Right renal pelvis (tissue), 4 donors: ENCODE results near the gene PACSIN3. TPM values are rescaled to one million over a fixed set of nuclear protein-coding genes. Genes with fewer than 3 reads are reported as not detected.
"Not testable (repeated sequence)": the region's sequence is repeated elsewhere in the genome, so short reads cannot be mapped to it uniquely, and the experiment has no call there.

ENCODE experiments used
- DNase-seq, 4 donors: peaks; one replicate each; pipeline ENCODE4 v3.0.0-alpha.2; 2013; ENCODE audit warnings: low read depth in 4 of 4, low spot score in 3 of 4, missing footprints in 1 of 4
- polyA plus RNA-seq, 4 donors: library from polyadenylated mRNA; unstranded; fragments of 120-200 nt; gene quantifications; one replicate each; pipeline ENCODE4 v1.2.1, GENCODE V29; 2013; ENCODE audit not compliant: insufficient read length in 4 of 4

Gene PACSIN3
- polyA plus RNA-seq, result 10 to 100 TPM; 28.1 to 42.0 (median 31.3) TPM

GRCh38 chr11:47186076-47186699 is at the start of gene PACSIN3:
Gene PACSIN3, minus strand, starts transcription at chr11:47186434. Its CDS starts 3,707 bp downstream, at chr11:47182727.
- DNase-seq, result no peak

GRCh38 chr11:47235163-47235562 is 48.9 kb upstream of the PACSIN3 start:
- DNase-seq, result no peak

GRCh38 chr11:47234669-47235100 is 48.5 kb upstream of the PACSIN3 start:
- no peak for DNase-seq

GRCh38 chr11:47233989-47234668 is 47.9 kb upstream of the PACSIN3 start:
- no peak for DNase-seq

- no peak for DNase-seq
Observed at GRCh38 chr11:47233051-47233450, 46.8 kb upstream of the PACSIN3 start.

- DNase-seq, result no peak
Observed at GRCh38 chr11:47229161-47229560, 42.9 kb upstream of the PACSIN3 start.

GRCh38 chr11:47225552-47226400 is 39.5 kb upstream of the PACSIN3 start:
- no peak for DNase-seq

- no peak for DNase-seq
Observed at GRCh38 chr11:47222696-47223095, 36.5 kb upstream of the PACSIN3 start.

GRCh38 chr11:47220401-47220821 is 34.2 kb upstream of the PACSIN3 start:
- no peak for DNase-seq

- peak in 2 of 4 donors; percentile 22 to 28 for DNase-seq
Observed at GRCh38 chr11:47216121-47216798, 30.0 kb upstream of the PACSIN3 start.

- DNase-seq, result peak in 1 of 4 donors; percentile 28
Observed at GRCh38 chr11:47215366-47215910, 29.2 kb upstream of the PACSIN3 start.

GRCh38 chr11:47213950-47214565 is 27.8 kb upstream of the PACSIN3 start:
- peak in 2 of 4 donors; percentile 59 to 63 for DNase-seq

- no peak for DNase-seq
Observed at GRCh38 chr11:47212938-47213337, 26.7 kb upstream of the PACSIN3 start.

GRCh38 chr11:47208628-47209027 is 22.4 kb upstream of the PACSIN3 start:
- DNase-seq, result no peak

- not testable (repeated sequence) for DNase-seq
Observed at GRCh38 chr11:47208008-47208552, 21.8 kb upstream of the PACSIN3 start.

GRCh38 chr11:47207459-47207858 is 21.2 kb upstream of the PACSIN3 start:
- no peak for DNase-seq

GRCh38 chr11:47206577-47206976 is 20.3 kb upstream of the PACSIN3 start:
- not testable (repeated sequence) for DNase-seq

GRCh38 chr11:47204637-47204989 is 18.4 kb upstream of the PACSIN3 start:
- no peak for DNase-seq

- DNase-seq, result no peak
Observed at GRCh38 chr11:47202576-47202975, 16.3 kb upstream of the PACSIN3 start.

GRCh38 chr11:47201015-47201414 is 14.8 kb upstream of the PACSIN3 start:
- no peak for DNase-seq
